ENCODE data around the gene GPR61. TPM values are rescaled to one million over a fixed set of nuclear protein-coding genes. Genes with fewer than 3 reads are reported as not detected.

Gene GPR61
- total RNA-seq, 1 donor from 2014 or later = not detected

DNA sequence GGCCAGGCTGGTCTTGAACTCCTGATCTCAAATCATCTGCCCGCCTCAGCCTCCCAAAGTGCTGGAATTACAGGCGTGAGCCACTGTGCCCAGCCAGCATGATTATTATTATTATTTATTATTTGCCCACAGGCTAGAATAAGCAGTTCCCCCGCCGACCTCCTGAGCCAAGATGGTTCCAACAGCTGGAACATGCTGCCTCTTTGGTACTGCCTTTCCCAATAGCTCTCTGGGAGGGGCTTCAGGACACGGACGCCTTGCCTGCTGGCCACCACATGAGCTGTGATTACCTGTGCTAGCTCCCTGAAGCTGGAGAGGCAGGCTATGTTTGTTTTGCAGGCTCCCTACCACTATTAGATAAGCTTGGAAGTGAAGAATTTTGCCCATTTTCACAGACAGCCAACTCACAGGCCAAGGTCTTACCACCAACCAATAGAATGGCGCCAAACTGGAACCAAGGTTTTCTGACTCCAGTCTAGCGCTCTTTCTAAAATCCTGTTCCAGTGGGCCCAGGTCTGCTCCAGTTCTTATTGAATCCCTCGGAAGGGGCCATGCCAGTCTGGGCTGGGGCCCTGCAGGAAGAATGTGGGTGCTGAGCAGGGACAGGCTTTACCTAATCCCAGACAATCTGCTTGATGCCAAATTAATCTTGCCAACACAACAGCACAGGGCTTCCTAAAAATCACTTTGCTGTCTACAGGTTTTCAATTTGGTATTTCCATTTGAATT, 2.1 kb upstream of the GPR61 start:
- Mint-ChIP-seq H3K27ac (no peak overlapping the region), H3K4me1 (peaks cover 3% of the 10 kb centered on the region), H3K36me3 (ENCODE audit: low read depth) (no peaks in the 10 kb centered on the region), H3K9me3 (no peaks in the 10 kb centered on the region), H3K4me3 (no peak overlapping the region), H3K27me3 (no peaks in the 10 kb centered on the region)
- TF ChIP-seq, protein P1, sequence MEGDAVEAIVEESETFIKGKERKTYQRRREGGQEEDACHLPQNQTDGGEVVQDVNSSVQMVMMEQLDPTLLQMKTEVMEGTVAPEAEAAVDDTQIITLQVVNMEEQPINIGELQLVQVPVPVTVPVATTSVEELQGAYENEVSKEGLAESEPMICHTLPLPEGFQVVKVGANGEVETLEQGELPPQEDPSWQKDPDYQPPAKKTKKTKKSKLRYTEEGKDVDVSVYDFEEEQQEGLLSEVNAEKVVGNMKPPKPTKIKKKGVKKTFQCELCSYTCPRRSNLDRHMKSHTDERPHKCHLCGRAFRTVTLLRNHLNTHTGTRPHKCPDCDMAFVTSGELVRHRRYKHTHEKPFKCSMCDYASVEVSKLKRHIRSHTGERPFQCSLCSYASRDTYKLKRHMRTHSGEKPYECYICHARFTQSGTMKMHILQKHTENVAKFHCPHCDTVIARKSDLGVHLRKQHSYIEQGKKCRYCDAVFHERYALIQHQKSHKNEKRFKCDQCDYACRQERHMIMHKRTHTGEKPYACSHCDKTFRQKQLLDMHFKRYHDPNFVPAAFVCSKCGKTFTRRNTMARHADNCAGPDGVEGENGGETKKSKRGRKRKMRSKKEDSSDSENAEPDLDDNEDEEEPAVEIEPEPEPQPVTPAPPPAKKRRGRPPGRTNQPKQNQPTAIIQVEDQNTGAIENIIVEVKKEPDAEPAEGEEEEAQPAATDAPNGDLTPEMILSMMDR (IDR thresholded peaks at IDR 0.05) = no peak
- intact Hi-C loops (cut with micrococcal nuclease) = no loop called here
- ChIA-PET CTCF (interaction anchor here (1.3 to 1.7 kb wide), 3 partner anchors 9 to 44 kb away, joined by 3 to 4 read pairs (median 4); partner anchors contain the start of gene CYB561D1), POLR2A (no interaction called here)
- DNase-seq (no peak), ATAC-seq (ENCODE audit: low read depth) (no peak)

DNA sequence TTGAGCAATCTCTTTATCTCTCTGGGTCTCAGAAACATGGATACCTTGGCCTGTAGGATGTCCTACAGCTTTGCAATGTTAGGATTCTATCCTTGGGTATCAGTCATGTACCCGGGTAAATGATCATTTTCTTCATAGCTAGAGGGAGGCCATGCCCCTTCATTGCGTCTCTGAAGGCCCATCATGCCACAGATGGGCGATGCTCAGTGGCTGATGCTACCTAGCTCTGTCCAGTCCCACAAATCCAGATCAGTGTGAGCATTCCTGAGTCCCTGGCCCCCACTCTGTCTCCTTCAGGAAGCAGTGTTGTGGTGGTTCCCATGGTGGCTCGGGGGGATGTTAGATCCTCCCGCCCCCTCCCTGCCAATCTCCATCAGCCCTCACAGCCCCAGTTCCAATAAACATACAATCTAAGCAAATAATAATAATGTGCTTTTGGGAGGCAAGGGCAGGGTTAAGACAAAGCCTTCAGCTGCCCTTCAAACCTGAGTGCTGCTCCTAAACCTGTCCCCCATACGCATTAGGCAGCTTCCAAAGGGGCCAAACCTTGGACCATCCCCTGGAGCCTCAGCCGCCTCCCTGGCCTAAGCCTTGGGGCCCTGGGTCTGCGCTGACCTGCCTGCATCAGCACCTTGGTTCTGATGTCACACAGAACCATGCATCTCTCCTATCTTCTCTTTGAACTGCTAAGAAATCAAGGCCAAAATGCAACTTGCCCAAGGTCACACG, 681 bp upstream of the GPR61 start:
- Mint-ChIP-seq H3K27me3 (no peaks in the 10 kb centered on the region), H3K4me1 (no peaks in the 10 kb centered on the region), H3K9me3 (no peaks in the 10 kb centered on the region), H3K27ac (no peak overlapping the region), H3K4me3 (no peak overlapping the region), H3K36me3 (ENCODE audit: low read depth) (no peaks in the 10 kb centered on the region)
- no peak for DNase-seq
- TF ChIP-seq, protein P1 (IDR thresholded peaks at IDR 0.05) = no peak
- ChIA-PET POLR2A (no interaction called here), CTCF (interaction anchor here (1.2 to 1.4 kb wide), 2 partner anchors 48 to 98 kb away, joined by 3 to 5 read pairs; no protein-coding TSS in a partner anchor)
- intact Hi-C loops (cut with micrococcal nuclease) = no loop called here
- ATAC-seq (ENCODE audit: low read depth) = no peak

DNA sequence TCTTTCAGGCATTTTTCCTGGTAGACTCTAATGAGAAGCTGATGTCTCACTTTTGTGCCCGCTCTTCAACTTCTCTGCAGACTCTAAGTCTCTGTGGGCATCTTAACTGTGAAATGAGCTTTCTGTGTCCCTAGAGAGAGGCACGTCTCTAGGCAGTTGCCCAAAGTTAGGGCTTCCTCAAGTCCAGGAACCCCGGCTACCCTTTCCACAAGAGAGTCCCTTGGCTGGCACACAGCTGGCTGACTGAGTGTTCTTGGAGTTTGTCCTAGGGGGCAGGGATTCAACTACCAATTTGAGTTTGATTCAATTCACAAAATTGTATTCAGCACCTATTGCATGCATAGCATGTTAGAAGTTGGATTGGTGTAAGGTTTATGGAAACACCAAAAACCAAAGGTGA, 1.4 kb downstream of the GPR61 start:
- H3K36me3 Mint-ChIP-seq (ENCODE audit: low read depth) = no peaks in the 10 kb centered on the region
- ChIA-PET POLR2A (no interaction called here), CTCF (interaction anchor here (1.5 to 3.9 kb wide), 2 partner anchors 9 to 100 kb away, joined by 4 to 15 read pairs; no protein-coding TSS in a partner anchor)
- intact Hi-C loops (cut with micrococcal nuclease) = no loop called here
- no peaks in the 10 kb centered on the region for H3K27me3 Mint-ChIP-seq
- H3K4me3 Mint-ChIP-seq = no peak overlapping the region
- peaks cover under 1% of the 10 kb centered on the region for H3K4me1 Mint-ChIP-seq
- TF ChIP-seq, protein P1 (IDR thresholded peaks at IDR 0.05) = no peak
- no peak overlapping the region for H3K27ac Mint-ChIP-seq
- DNase-seq (no peak), ATAC-seq (ENCODE audit: low read depth) (no peak)
- H3K9me3 Mint-ChIP-seq = no peaks in the 10 kb centered on the region

DNA sequence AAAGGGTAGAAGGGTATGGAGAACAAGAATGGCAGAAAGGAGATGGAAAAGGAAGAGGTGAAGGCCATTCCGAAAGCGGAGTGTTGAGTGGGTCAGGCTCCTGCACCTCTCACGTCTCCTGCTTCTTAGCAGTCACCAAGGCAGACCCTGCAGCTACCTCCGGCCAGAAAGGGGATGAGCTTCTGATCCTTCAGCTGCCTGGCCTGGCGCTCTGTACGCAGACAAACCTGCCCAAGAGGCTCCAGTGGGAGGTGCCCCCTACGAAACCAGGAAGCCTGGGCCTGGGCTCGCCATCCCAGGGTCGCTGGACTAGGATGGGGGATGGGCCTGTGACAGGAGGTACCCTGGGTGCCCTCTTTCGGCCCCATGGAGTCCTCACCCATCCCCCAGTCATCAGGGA, 3.0 kb downstream of the GPR61 start:
- no peak for ATAC-seq (ENCODE audit: low read depth)

More for the DNA sequence above, 3.0 kb downstream of the GPR61 start:
- Mint-ChIP-seq H3K4me3 (no peak overlapping the region), H3K9me3 (no peaks in the 10 kb centered on the region), H3K36me3 (ENCODE audit: low read depth) (peaks cover under 1% of the 10 kb centered on the region), H3K27me3 (no peaks in the 10 kb centered on the region), H3K27ac (no peak overlapping the region), H3K4me1 (peaks cover 16% of the 10 kb centered on the region)
- DNase-seq = no peak
- TF ChIP-seq, protein P1 (IDR thresholded peaks at IDR 0.05) = no peak
- POLR2A ChIA-PET = interaction anchor here (0.6 kb wide), 1 partner anchor 157 kb away, joined by 3 read pairs; no protein-coding TSS in a partner anchor
- intact Hi-C loops (cut with micrococcal nuclease) = no loop called here
- CTCF ChIA-PET = interaction anchor here (1.4 to 3.9 kb wide), 2 partner anchors 10 to 98 kb away, joined by 4 to 15 read pairs; no protein-coding TSS in a partner anchor

Measured in activated B cell treated with CpG ODN at 0.5 μM for 24 hours (primary cell).